NCI-H2227 (cell line): ENCODE measurements around the gene DDX46.
"Not testable (repeated sequence)": the region's sequence is repeated elsewhere in the genome, so short reads cannot be mapped to it uniquely, and the experiment has no call there.

Source experiments
- DNase-seq: peaks from one replicate; lab custom pipeline; 2025; ENCODE audit not compliant: unreplicated experiment; lab: John Stamatoyannopoulos, UW

DDX46 gene, protein sequence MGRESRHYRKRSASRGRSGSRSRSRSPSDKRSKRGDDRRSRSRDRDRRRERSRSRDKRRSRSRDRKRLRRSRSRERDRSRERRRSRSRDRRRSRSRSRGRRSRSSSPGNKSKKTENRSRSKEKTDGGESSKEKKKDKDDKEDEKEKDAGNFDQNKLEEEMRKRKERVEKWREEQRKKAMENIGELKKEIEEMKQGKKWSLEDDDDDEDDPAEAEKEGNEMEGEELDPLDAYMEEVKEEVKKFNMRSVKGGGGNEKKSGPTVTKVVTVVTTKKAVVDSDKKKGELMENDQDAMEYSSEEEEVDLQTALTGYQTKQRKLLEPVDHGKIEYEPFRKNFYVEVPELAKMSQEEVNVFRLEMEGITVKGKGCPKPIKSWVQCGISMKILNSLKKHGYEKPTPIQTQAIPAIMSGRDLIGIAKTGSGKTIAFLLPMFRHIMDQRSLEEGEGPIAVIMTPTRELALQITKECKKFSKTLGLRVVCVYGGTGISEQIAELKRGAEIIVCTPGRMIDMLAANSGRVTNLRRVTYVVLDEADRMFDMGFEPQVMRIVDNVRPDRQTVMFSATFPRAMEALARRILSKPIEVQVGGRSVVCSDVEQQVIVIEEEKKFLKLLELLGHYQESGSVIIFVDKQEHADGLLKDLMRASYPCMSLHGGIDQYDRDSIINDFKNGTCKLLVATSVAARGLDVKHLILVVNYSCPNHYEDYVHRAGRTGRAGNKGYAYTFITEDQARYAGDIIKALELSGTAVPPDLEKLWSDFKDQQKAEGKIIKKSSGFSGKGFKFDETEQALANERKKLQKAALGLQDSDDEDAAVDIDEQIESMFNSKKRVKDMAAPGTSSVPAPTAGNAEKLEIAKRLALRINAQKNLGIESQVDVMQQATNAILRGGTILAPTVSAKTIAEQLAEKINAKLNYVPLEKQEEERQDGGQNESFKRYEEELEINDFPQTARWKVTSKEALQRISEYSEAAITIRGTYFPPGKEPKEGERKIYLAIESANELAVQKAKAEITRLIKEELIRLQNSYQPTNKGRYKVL

DNA sequence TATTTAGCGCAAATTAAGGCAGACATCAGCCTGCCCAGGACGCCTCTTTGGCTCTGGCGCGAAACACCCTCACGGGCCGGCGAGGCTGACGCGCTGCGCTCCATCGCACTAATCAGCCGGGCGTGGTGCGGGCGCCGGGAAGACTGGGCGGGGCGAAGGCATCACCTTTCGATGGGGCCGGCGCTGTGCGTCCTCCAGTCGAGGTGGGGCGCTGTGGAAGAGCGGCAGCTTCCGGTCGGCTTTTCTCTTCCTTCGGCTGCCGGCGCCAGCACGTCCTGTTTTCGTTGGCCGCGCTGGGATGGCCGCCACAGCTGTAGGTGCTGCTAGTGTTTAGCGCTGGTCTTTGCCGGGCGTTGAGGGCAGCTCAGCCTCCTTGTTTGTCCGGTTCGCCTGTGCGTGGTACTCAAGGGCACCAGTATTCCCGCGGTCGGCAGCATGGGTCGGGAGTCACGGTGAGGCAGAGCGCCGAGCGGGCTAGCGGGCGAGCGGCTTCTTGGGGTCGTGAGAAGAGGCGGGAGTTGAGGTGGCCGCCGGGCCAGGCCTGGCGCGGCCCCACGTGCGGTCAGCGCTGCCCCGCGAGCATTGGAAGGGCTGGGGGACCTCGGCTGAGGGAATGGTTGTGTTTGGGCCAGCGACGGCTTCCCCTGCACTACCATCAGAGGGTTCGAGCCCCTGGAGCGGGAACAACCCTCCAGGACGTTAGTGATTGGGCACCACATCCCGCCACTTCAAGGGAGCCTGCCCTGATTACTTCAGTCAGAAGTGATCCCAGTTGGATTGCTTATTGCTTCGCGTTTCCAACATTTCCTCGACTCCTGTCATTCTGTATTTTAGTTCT lies at the start of gene DDX46:
Gene DDX46 (plus strand): TSS at position 276 of the 838 bp plus-strand sequence. CDS start 160 bp downstream, at position 436.
- DNase-seq = peak; percentile 94

DNA sequence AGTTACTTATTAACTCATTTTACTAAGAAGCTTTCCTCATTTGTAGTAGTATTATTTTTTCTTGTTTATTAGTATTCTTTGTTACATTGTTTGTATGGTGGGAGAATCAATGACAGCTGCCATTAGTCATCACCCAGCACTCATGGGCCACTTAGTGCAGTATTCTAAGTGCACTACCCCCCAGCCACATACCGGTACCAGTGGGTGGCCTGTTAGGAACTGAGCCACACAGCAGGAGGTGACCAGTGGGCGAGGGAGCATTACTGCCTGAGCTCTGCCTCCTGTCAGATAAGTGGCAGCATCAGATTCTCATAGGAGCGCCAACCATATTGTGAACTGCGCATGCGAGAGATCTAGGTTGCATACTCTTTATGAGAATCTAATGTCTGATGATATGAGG lies 44.5 kb upstream of the DDX46 start:
- DNase-seq = no peak

DNA sequence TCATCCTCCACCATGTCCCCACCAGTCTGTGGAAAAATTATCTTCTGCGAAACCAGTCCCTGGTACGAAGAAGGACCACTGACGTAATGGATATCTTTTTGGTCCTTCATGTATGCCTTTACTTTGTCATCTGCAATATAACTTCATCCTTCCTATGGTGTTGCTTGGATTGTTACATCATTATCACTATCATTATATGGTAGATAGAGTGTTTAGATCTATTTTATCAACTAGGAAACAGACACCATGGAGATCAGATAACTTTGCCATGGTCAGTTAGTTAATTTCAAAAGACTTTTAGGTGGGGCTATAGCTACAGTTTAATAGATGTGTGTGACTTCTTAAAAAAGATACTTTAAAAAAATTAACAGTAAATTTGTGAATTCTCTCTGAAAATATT lies 44.0 kb upstream of the DDX46 start:
- DNase-seq = no peak

DNA sequence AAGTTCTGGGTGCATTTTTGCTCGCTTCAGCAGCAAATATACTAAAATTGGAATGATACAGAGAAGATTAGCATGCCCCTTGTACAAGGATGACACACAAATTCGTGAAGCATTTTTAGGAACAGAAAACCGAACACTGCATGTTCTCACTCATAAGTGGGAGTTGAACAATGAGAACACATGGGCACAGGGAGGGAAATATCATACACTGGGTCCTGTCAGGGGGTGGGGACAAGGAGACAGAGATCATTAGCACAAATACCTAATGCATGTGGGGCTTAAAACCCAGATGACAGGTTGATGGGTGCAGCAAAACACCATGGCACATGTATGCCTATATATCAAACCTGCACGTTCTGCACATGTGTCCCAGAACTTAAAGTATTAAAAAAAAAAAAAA lies 43.1 kb upstream of the DDX46 start:
- DNase-seq = not testable (repeated sequence)

DNA sequence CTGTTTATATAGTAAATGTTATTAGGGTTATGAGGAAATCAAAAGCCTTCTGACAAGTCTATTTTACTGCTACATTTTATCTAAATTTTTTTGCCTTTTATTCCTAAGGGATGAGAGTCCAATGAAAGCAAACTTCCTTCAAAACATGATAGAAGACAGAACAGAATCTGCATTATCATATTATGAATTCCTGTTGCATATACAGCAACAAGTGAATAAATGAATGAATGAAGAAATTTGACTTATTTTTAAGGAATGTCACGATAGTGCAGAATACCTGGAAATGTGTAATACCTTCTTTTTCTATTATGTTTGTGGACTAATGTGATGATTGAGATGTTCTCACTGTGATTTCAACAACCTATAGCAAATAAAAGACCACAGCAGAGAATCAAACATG lies 33.7 kb upstream of the DDX46 start:
- no peak for DNase-seq

DNA sequence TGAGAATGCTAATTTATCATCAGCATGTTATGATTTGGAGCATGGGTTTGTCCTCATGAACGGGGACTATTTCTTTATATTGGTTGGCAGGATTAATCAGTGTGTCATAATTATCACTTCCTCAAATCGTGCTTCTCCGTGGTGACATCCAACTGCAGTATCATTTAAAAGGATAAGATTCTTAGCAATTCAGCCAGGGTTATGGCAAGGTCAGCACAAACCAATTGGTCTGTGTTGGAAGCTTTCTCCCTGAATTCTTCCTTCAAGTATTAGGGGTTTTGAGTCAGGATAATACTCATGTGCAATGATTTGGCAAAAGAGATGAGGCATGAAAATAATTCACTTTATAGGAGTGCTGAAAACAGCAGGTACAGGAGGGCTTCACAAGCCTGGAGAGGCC lies 25.8 kb upstream of the DDX46 start:
- DNase-seq = no peak

DNA sequence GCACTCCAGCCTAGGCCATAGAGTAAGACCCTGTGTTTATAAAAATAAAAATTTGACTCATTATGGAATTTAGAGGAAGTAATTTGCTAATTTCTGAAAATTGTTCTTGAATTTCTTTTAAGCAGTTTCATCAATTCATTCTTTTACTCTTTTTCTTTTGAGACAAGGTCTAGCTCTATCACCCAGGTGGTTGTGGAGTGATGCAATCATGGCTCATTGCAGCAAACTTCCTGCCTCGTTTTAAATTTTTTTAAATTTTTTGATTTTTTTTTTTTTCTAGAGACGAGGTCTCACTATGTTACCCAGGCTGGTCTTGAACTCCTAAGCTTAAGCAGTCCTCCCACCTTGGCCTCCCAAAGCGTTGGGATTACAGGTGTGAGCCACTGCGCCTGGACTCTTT lies 23.3 kb upstream of the DDX46 start:
- DNase-seq = no peak

DNA sequence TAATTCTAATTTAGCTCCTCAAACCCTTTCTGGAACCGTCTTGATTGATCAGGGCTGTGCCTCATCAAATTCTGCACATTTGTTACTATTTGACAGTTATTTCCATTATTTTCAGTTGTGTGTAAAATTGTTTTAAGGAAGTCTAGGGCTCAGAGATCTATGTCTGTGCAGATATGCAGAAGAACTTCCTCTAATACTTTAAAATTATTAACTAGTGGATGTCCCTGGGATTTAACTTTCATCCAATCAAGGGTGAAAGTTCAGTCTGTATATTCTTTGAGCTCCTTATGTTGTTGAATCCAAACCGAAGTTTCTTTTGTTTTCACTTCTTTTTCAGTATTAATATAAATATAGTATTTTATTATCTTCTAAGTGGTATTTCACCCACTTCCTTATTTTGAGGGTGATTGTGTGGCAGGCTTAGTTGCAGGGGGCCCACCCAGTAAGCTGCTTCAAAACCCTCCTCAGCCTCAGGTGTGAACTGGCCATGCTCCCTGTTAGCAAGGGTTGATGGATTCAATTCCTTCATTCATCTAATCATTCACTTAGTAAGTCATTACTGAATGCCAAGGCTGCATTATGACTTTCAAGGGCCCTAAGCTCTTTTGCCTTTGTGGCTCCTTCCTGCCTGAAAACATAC lies 22.3 kb upstream of the DDX46 start:
- DNase-seq = no peak

DNA sequence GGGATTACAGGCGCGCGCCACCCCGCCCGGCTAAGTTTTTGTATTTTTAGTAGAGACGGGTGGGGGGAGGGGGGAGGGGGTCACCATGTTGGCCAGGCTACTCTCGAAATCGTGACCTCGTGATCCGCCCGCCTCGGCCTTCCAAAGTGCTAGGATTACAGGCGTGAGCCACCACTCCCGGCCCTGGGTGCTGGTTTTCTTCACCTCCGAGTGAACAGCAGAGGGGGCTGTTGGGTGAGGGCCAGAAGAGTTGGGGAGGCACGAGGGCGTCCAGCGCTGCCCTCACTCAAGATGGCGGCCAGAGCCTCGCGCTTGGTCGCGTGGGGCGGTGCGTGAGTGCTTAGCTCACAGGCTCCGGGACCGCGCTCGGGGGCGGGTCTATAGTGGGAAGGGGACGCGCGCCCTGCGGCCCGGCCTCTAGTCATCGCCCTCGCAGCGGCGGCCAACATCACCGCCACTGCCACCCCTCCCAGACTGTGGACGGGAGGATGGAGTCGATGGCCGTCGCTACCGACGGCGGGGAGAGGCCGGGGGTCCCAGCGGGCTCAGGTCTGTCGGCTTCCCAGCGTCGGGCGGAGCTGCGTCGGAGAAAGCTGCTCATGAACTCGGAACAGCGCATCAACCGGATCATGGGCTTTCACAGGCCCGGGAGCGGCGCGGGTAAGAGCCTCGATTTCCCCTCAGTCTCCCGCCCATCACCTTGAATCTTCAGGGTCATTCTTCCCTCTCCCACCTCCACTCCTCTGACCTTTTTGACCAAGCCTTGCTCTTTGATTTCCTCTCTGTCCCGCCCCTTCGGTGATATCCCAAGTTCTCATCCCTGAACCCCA lies 20.2 kb upstream of the DDX46 start, which contains the start of gene CAMLG:
Gene CAMLG (plus strand): TSS at position 416 of the 830 bp plus-strand sequence. CDS start 73 bp downstream, at position 489.
- DNase-seq = peak; percentile 97

DNA sequence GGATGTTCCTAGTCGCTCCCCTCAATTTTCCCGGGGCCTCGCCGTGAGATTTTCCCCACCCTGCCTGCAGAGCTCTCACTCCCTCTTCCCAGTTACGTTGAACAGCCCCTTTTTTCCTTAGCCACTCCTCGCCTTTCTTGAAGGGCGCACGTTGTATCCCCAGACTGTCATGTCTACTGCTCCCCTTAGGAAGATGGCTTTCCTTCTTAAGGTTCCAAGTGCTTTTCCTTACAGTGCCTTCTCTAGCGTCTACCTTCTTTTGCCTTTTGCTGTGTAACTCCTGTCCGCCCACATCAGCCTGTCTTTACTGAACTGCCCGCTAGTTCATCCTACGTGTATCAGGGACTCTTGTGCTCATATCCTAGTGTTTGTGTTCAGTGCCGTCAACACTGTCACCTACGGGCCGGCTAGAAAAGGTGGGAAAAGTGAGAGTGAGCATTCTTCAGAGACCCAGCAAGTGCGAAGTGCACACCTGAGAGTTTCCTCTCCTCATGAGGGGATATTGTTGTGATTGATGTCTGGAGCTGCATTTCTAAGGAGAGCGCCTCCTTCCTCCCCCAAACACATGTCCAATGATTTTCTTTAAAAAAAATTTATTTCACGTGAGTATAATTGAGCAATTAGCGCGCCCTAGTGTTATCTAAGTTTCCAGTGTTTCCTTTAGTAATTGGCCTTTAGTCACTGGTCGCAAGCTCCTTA lies 19.5 kb upstream of the DDX46 start:
- peak; percentile 19 for DNase-seq

DNA sequence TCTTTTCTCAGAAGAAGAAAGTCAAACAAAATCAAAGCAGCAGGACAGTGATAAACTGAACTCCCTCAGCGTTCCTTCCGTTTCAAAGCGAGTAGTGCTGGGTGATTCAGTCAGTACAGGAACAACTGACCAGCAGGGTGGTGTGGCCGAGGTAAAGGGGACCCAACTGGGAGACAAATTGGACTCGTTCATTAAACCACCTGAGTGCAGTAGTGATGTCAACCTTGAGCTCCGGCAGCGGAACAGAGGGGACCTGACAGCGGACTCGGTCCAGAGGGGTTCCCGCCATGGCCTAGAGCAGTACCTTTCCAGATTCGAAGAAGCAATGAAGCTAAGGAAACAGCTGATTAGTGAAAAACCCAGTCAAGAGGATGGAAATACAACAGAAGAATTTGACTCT lies 17.5 kb upstream of the DDX46 start:
- DNase-seq = no peak

DNA sequence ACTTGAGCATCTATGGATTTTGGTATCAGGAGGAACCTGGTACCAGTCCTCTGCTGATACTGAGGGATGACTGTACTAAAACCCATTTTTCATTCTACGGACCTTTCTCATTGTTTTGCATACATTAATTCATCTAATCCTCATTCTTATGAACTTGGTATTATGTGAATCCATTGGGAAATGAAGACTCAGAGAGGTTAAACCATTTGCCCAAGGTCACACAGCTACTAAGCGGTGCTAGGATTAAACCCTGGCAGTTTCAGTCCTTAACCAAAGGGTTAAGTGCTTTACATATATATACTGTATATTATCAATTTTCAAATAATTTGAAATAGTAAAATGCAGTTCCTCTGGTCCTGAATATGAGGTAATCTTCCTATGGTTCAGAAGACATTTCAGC lies 16.4 kb upstream of the DDX46 start:
- DNase-seq = no peak

DNA sequence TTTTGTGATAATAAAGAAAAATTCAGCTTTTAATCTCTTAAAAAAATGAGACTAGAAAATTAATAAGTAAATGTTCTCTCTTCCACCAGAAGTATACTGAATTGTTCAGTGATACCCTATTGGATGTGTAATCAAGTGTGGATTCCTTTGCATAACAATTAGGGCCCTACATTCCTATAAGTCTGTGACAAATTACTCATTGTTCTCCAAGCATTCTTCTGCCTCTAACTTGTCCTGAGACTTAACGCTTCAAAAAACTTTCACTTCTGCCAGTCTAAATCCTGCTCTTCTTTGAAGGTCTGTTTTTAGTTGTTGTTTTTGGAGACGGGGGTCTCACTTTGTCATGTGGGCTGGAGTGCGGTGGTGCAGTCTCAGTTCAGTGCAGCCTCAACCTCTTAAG lies 9.2 kb upstream of the DDX46 start:
- no peak for DNase-seq

DNA sequence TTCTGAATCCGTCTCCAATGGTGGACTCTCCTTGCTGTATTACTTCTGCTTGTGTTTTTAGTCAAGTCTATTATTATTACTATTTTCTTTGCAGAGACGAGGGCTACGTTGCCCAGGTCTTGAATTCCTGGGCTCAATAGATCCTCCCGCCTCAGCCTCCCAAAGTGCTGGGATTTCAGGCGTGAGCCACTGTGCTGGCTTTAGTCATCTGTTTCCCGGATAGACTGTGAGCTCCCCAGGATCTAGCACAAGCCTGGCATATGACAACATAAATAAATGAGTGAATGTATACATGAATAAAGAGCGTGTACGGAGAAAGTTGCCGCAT lies 439 bp upstream of the DDX46 start:
- DNase-seq = no peak

DNA sequence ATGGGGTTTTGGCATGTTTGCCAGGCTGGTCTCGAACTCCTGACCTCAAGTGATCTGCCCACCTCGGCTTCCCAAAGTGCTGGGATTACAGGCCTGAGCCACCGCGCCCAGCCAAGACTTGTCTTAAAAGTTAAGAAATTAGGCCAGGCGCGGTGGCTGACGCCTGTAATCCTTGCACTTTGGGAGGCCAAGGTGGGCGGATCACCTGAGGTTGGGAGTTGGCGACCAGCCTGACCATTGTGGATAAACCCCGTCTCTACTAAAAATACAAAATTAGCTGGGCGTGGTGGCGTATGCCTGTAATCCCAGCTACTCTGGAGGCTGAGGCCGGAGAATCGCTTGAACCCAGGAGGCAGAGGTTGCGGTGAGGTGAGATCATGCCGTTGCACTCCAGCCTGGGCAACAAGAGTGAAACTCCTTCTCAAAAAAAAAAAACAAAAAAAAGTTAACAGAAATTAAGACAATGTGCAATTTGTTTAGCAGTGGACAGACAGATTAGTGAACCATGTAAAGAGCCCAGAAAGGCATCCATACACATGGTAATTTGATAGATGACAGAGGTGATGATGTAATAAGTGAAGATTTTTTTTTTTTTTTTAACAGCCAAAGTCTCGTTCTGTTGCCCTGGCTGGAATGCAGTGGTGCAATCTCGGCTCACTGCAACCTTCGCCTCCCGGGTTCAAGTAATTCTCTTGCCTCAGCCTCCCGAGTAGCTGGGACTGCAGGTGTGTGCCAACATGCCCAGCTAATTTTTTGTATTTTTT lies 9.1 kb downstream of the DDX46 start:
- not testable (repeated sequence) for DNase-seq

DNA sequence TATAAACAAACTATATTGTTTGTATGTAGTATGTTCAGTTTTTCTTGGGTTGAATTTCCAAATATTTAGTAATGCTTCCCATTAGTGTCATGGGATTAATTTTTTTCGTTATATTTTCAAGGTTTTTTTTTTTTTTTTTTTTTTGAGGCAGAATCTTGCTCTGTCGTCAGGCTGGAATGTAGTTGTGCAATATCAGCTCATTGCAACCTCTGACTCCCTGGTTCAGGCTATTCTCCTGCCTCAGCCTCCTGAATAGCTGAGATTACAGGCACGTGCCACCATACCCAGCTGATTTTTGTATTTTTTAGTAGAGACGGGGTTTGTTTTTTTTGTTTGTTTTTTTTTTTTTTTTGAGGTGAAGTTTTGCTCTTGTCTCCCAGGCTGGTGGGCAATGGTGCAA lies 10.6 kb downstream of the DDX46 start:
- DNase-seq = no peak

DNA sequence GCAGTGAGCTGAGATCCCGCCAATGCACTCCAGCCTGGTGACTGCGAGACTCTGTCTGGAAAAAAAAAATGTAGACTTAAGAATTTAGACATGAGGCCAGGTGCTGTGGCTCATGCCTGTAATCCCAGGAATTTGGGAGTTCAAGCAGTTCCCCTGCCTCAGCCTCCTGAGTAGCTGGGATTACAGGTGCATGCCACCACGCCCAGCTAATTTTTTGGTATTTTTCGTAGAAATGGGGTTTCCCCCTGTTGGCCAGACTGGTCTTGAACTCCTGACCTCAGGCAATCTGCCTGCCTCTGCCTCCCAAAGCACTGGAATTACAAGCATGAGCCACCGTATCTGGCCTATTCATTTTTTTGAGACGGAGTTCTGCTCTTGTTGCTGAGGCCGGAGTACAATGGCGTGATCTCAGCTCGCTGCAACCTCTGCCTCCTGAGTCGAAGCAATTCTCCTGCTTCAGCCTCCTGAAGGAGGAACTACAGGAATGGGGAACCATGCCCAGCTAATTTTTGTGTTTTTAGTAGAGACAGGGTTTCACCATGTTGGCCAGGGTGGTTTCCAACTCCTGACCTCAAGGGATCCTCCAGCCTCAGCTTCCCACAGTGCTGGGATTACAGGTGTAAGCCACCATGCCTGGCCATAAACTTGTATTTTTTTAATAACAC lies 14.0 kb downstream of the DDX46 start:
- DNase-seq = no peak

DNA sequence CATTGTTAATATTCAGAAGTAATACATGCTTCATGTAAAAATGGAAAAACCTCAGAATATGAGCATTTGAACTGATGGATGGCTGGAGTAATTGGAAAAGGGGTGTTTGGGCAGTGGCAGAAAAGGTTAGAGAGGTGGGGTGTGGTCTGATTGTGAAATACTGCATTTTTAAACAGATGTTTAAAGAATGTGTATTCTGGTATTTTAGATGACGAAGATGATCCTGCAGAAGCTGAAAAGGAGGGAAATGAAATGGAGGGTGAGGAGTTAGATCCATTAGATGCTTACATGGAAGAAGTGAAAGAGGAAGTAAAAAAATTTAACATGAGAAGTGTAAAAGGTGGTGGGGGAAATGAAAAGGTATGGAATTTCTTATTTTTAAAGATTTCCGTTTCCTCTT lies 18.8 kb downstream of the DDX46 start:
- DNase-seq = no peak
